Measurements from ENCODE around the gene ATP1A3. TPM values are rescaled to one million over a fixed set of nuclear protein-coding genes. Genes with fewer than 3 reads are reported as not detected.

The ATP1A3 gene
- total and polyA plus RNA-seq, 2 of the 13 experiments (the other 11 are each of a cell fraction or from before 2014, with no cell fraction given) = 0.01 to 0.04 TPM

DNA sequence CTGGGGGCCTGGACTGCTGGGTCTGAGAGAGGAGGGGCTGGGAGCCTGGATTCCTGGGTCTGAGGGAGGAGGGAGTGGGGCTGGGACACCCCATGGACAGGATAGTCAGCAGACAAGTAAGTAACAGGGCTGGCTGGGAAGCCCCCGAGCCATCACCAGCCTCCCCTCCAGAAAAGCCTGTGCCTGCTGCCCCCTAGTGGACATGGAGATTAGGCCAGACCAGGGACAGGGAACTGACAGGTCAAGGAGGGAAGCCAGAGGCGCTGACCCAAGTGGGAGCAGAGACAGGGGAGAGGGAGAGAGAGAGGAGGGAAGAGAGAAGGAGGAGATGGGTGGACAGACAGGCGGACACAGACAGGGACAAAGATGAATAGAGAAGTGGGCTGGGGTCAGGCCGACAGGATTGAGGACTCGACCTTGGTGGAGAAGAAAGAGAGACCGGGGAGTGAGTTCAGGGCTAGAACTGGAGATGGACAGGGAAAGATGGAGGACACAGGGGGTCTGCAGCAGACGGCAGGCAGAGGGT lies 59.1 kb downstream of the ATP1A3 start (continued):
- TF ChIP-seq ZNF703 (CRISPR knock-in tag; IDR thresholded peaks at IDR 0.05; ENCODE audit: borderline replicate concordance) (no peak), ZNF615 (CRISPR knock-in tag; IDR thresholded peaks at IDR 0.05; ENCODE audit: borderline replicate concordance) (no peak), ZNF138 (CRISPR knock-in tag; IDR thresholded peaks at IDR 0.05; ENCODE audit: low read depth) (no peak), SP4 (CRISPR knock-in tag; IDR thresholded peaks at IDR 0.05) (peak; percentile 41; the same call in 1 of the 2 replicates), RAD21 (CRISPR knock-in tag; IDR thresholded peaks at IDR 0.05) (peak; percentile 59), FOSL2 (CRISPR knock-in tag; IDR thresholded peaks at IDR 0.05) (0 out of 2 replicates have a peak, but pooled peaks have one; percentile 6), ELF3 (CRISPR knock-in tag; IDR thresholded peaks at IDR 0.05) (0 out of 2 replicates have a peak, but pooled peaks have one; percentile 14), ZNF614 (CRISPR knock-in tag; IDR thresholded peaks at IDR 0.05; ENCODE audit: borderline replicate concordance) (no peak), LCORL (IDR thresholded peaks at IDR 0.05) (no peak), LCORL (CRISPR knock-in tag; IDR thresholded peaks at IDR 0.05) (no peak), HNRNPK (IDR thresholded peaks at IDR 0.05; ENCODE audit: low read depth, low read length, poor library complexity, severe bottlenecking) (no peak), STAG1 (CRISPR knock-in tag; IDR thresholded peaks at IDR 0.05) (peak; percentile 78), TAF1 (CRISPR knock-in tag; IDR thresholded peaks at IDR 0.05) (no peak), TSC22D2 (CRISPR knock-in tag; IDR thresholded peaks at IDR 0.05; ENCODE audit: borderline replicate concordance) (0 out of 2 replicates have a peak, but pooled peaks have one; percentile 43), EZH2 (conservative IDR thresholded peaks at IDR 0.05; ENCODE audit: low read depth, low read length) (peak; percentile 81; the same call in 1 of the 2 replicates), HOXA9 (CRISPR knock-in tag; IDR thresholded peaks at IDR 0.05; ENCODE audit: borderline replicate concordance) (no peak), THAP11 (CRISPR knock-in tag; IDR thresholded peaks at IDR 0.05) (peak; percentile 27; the same call in 1 of the 2 replicates), ZNF234 (CRISPR knock-in tag; conservative IDR thresholded peaks at IDR 0.05) (no peak), MIXL1 (CRISPR knock-in tag; IDR thresholded peaks at IDR 0.05) (peak; percentile 32; the same call in 1 of the 2 replicates), KDM5B (CRISPR knock-in tag; IDR thresholded peaks at IDR 0.05; ENCODE audit: borderline replicate concordance) (no peak), ZNF367 (CRISPR knock-in tag; IDR thresholded peaks at IDR 0.05; ENCODE audit: borderline replicate concordance) (no peak), ZNF552 (CRISPR knock-in tag; IDR thresholded peaks at IDR 0.05; ENCODE audit: borderline replicate concordance) (no peak)
- TF ChIP-seq, protein P1, sequence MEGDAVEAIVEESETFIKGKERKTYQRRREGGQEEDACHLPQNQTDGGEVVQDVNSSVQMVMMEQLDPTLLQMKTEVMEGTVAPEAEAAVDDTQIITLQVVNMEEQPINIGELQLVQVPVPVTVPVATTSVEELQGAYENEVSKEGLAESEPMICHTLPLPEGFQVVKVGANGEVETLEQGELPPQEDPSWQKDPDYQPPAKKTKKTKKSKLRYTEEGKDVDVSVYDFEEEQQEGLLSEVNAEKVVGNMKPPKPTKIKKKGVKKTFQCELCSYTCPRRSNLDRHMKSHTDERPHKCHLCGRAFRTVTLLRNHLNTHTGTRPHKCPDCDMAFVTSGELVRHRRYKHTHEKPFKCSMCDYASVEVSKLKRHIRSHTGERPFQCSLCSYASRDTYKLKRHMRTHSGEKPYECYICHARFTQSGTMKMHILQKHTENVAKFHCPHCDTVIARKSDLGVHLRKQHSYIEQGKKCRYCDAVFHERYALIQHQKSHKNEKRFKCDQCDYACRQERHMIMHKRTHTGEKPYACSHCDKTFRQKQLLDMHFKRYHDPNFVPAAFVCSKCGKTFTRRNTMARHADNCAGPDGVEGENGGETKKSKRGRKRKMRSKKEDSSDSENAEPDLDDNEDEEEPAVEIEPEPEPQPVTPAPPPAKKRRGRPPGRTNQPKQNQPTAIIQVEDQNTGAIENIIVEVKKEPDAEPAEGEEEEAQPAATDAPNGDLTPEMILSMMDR (CRISPR knock-in tag; IDR thresholded peaks at IDR 0.05) = peak; percentile 89
- TF ChIP-seq, protein P2, sequence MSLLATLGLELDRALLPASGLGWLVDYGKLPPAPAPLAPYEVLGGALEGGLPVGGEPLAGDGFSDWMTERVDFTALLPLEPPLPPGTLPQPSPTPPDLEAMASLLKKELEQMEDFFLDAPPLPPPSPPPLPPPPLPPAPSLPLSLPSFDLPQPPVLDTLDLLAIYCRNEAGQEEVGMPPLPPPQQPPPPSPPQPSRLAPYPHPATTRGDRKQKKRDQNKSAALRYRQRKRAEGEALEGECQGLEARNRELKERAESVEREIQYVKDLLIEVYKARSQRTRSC (CRISPR knock-in tag; IDR thresholded peaks at IDR 0.05; ENCODE audit: low read depth) = no peak
- TF ChIP-seq, protein P3, sequence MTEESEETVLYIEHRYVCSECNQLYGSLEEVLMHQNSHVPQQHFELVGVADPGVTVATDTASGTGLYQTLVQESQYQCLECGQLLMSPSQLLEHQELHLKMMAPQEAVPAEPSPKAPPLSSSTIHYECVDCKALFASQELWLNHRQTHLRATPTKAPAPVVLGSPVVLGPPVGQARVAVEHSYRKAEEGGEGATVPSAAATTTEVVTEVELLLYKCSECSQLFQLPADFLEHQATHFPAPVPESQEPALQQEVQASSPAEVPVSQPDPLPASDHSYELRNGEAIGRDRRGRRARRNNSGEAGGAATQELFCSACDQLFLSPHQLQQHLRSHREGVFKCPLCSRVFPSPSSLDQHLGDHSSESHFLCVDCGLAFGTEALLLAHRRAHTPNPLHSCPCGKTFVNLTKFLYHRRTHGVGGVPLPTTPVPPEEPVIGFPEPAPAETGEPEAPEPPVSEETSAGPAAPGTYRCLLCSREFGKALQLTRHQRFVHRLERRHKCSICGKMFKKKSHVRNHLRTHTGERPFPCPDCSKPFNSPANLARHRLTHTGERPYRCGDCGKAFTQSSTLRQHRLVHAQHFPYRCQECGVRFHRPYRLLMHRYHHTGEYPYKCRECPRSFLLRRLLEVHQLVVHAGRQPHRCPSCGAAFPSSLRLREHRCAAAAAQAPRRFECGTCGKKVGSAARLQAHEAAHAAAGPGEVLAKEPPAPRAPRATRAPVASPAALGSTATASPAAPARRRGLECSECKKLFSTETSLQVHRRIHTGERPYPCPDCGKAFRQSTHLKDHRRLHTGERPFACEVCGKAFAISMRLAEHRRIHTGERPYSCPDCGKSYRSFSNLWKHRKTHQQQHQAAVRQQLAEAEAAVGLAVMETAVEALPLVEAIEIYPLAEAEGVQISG (CRISPR knock-in tag; IDR thresholded peaks at IDR 0.05) = peak; percentile 63; the same call in 1 of the 2 replicates

Measured in HepG2 (cell line).